ENCODE measurements around the gene ADAM12.

The ADAM12 gene

GRCh38 chr10:126264102-126265018 lies 123.9 kb downstream of the ADAM12 start:
- FAIRE-seq = no peak
- no peak for TF ChIP-seq CTCF (IDR thresholded peaks at IDR 0.05; ENCODE audit: insufficient read depth, missing control alignments)
- no peak for DNase-seq (ENCODE audit: insufficient read length, low spot score)

GRCh38 chr10:126263006-126263676 lies 125.1 kb downstream of the ADAM12 start:
- no peak for TF ChIP-seq CTCF (IDR thresholded peaks at IDR 0.05; ENCODE audit: insufficient read depth, missing control alignments)
- FAIRE-seq (no peak), DNase-seq (ENCODE audit: insufficient read length, low spot score) (no peak)

GRCh38 chr10:126262233-126262838 lies 125.9 kb downstream of the ADAM12 start:
- no peak for TF ChIP-seq CTCF (IDR thresholded peaks at IDR 0.05; ENCODE audit: insufficient read depth, missing control alignments)
- DNase-seq (ENCODE audit: insufficient read length, low spot score) (no peak), FAIRE-seq (no peak)

GRCh38 chr10:126259760-126260479 lies 128.4 kb downstream of the ADAM12 start:
- DNase-seq (ENCODE audit: insufficient read length, low spot score) (no peak), FAIRE-seq (no peak)
- no peak for TF ChIP-seq CTCF (IDR thresholded peaks at IDR 0.05; ENCODE audit: insufficient read depth, missing control alignments)

GRCh38 chr10:126256864-126257263 lies 131.4 kb downstream of the ADAM12 start:
- no peak for TF ChIP-seq CTCF (IDR thresholded peaks at IDR 0.05; ENCODE audit: insufficient read depth, missing control alignments)
- no peak for DNase-seq (ENCODE audit: insufficient read length, low spot score)
- FAIRE-seq = no peak

GRCh38 chr10:126255313-126255712 lies 133.0 kb downstream of the ADAM12 start:
- DNase-seq (ENCODE audit: insufficient read length, low spot score) (no peak), FAIRE-seq (no peak)
- TF ChIP-seq CTCF (IDR thresholded peaks at IDR 0.05; ENCODE audit: insufficient read depth, missing control alignments) = no peak
